Measurements from ENCODE around the gene KRTAP10-1.
"Not testable (repeated sequence)": the region's sequence is repeated elsewhere in the genome, so short reads cannot be mapped to it uniquely, and the experiment has no call there.

KRTAP10-1 gene

GRCh38 chr21:44564099-44564498 is 24.1 kb upstream of the KRTAP10-1 start:
- H4K91ac ChIP-seq (ENCODE audit: low read depth, low read length) = no peak overlapping the region
- H3K4me2 ChIP-seq (ENCODE audit: low read length) = no peak overlapping the region
- no peak overlapping the region for H2AFZ ChIP-seq (ENCODE audit: insufficient read depth, low read length, poor library complexity)
- H3K27ac ChIP-seq (ENCODE audit: low read depth, low read length) = no peak overlapping the region
- no peak overlapping the region for H4K12ac ChIP-seq (ENCODE audit: low read depth, low read length)
- no peaks in the 10 kb centered on the region for H3K36me3 ChIP-seq (ENCODE audit: control insufficient read depth in 1 of 2, insufficient read depth in 2 of 2, low read length in 2 of 2)
- peaks cover 2% of the 10 kb centered on the region for H3K9me3 ChIP-seq (ENCODE audit: insufficient read depth, low read depth, low read length)
- H3K14ac ChIP-seq (ENCODE audit: low read length) = no peak overlapping the region
- DNase-seq = no peak
- WGBS (ENCODE audit: extremely low coverage, insufficient coverage, insufficient read length) = no CpG with 5 or more reads among the region's 1 CpG
- no peaks in the 10 kb centered on the region for H3K79me2 ChIP-seq (ENCODE audit: control insufficient read depth, insufficient read depth, low read length, poor library complexity)
- no peaks in the 10 kb centered on the region for H3K79me1 ChIP-seq (ENCODE audit: low read length)
- no peaks in the 10 kb centered on the region for H3K4me1 ChIP-seq (ENCODE audit: control insufficient read depth in 1 of 2, insufficient read depth in 2 of 2, low read length in 2 of 2)
- no peak overlapping the region for H3K18ac ChIP-seq (ENCODE audit: low read length)
- no peak overlapping the region for H3K23ac ChIP-seq (ENCODE audit: low read length)
- no peaks in the 10 kb centered on the region for H3K27me3 ChIP-seq (ENCODE audit: insufficient read depth, low read length)
- no peak overlapping the region for H3K9ac ChIP-seq (ENCODE audit: low read length)
- H3K4me3 ChIP-seq (ENCODE audit: low read depth, low read length) = no peak overlapping the region
- no peak overlapping the region for H4K8ac ChIP-seq (ENCODE audit: low read depth, low read length)
- no peak overlapping the region for H2BK120ac ChIP-seq (ENCODE audit: insufficient read depth, low read length, poor library complexity)
- H2AK5ac ChIP-seq (ENCODE audit: low read length) = no peak overlapping the region
- no peak overlapping the region for H2BK5ac ChIP-seq (ENCODE audit: low read depth, low read length, poor library complexity)
- H2BK12ac ChIP-seq (ENCODE audit: low read length) = no peak overlapping the region
- H3K4ac ChIP-seq (ENCODE audit: low read depth, low read length) = no peak overlapping the region

GRCh38 chr21:44558695-44559094 is 18.7 kb upstream of the KRTAP10-1 start, which contains the start of gene KRTAP10-3:
Gene KRTAP10-3, minus strand, starts transcription at chr21:44558795. Its CDS starts 80 bp downstream, at chr21:44558715.
- no peak within 1 kb of the TSS for H2BK12ac ChIP-seq (ENCODE audit: low read length)
- H3K36me3 ChIP-seq (ENCODE audit: control insufficient read depth in 1 of 2, insufficient read depth in 2 of 2, low read length in 2 of 2) = no peaks in the 10 kb centered on the region
- no CpG with 5 or more reads among the region's 5 CpGs for WGBS (ENCODE audit: extremely low coverage, insufficient coverage, insufficient read length)
- no peak within 1 kb of the TSS for H4K91ac ChIP-seq (ENCODE audit: low read depth, low read length)
- H3K9ac ChIP-seq (ENCODE audit: low read length) = no peak within 1 kb of the TSS
- H3K27ac ChIP-seq (ENCODE audit: low read depth, low read length) = no peak within 1 kb of the TSS
- no peak within 1 kb of the TSS for H2BK120ac ChIP-seq (ENCODE audit: insufficient read depth, low read length, poor library complexity)
- H2AK5ac ChIP-seq (ENCODE audit: low read length) = no peak within 1 kb of the TSS
- H3K4me1 ChIP-seq (ENCODE audit: control insufficient read depth in 1 of 2, insufficient read depth in 2 of 2, low read length in 2 of 2) = no peaks in the 10 kb centered on the region
- H3K27me3 ChIP-seq (ENCODE audit: insufficient read depth, low read length) = no peaks in the 10 kb centered on the region
- H3K4ac ChIP-seq (ENCODE audit: low read depth, low read length) = no peak within 1 kb of the TSS
- H3K4me2 ChIP-seq (ENCODE audit: low read length) = no peak within 1 kb of the TSS
- no peaks in the 10 kb centered on the region for H3K79me2 ChIP-seq (ENCODE audit: control insufficient read depth, insufficient read depth, low read length, poor library complexity)
- no peak for DNase-seq
- H3K9me3 ChIP-seq (ENCODE audit: insufficient read depth, low read depth, low read length) = peaks cover 2% of the 10 kb centered on the region
- no peak within 1 kb of the TSS for H2AFZ ChIP-seq (ENCODE audit: insufficient read depth, low read length, poor library complexity)
- H3K14ac ChIP-seq (ENCODE audit: low read length) = no peak within 1 kb of the TSS
- no peak within 1 kb of the TSS for H3K18ac ChIP-seq (ENCODE audit: low read length)
- no peak within 1 kb of the TSS for H4K12ac ChIP-seq (ENCODE audit: low read depth, low read length)
- no peak within 1 kb of the TSS for H3K4me3 ChIP-seq (ENCODE audit: low read depth, low read length)
- no peak within 1 kb of the TSS for H2BK5ac ChIP-seq (ENCODE audit: low read depth, low read length, poor library complexity)
- no peak within 1 kb of the TSS for H4K8ac ChIP-seq (ENCODE audit: low read depth, low read length)
- no peak within 1 kb of the TSS for H3K23ac ChIP-seq (ENCODE audit: low read length)
- H3K79me1 ChIP-seq (ENCODE audit: low read length) = no peaks in the 10 kb centered on the region

GRCh38 chr21:44558329-44558675 is 18.3 kb upstream of the KRTAP10-1 start:
- not testable (repeated sequence) for H3K4ac ChIP-seq (ENCODE audit: low read depth, low read length); H3K9me3 ChIP-seq (ENCODE audit: insufficient read depth, low read depth, low read length); DNase-seq; H3K9ac ChIP-seq (ENCODE audit: low read length); H3K27ac ChIP-seq (ENCODE audit: low read depth, low read length); H2BK12ac ChIP-seq (ENCODE audit: low read length); H2BK5ac ChIP-seq (ENCODE audit: low read depth, low read length, poor library complexity); H3K36me3 ChIP-seq (ENCODE audit: control insufficient read depth in 1 of 2, insufficient read depth in 2 of 2, low read length in 2 of 2); H2AK5ac ChIP-seq (ENCODE audit: low read length); H3K14ac ChIP-seq (ENCODE audit: low read length); H3K4me1 ChIP-seq (ENCODE audit: control insufficient read depth in 1 of 2, insufficient read depth in 2 of 2, low read length in 2 of 2); H3K4me2 ChIP-seq (ENCODE audit: low read length); H2AFZ ChIP-seq (ENCODE audit: insufficient read depth, low read length, poor library complexity); H3K18ac ChIP-seq (ENCODE audit: low read length); H4K91ac ChIP-seq (ENCODE audit: low read depth, low read length); H3K4me3 ChIP-seq (ENCODE audit: low read depth, low read length); H2BK120ac ChIP-seq (ENCODE audit: insufficient read depth, low read length, poor library complexity); H3K27me3 ChIP-seq (ENCODE audit: insufficient read depth, low read length); H4K12ac ChIP-seq (ENCODE audit: low read depth, low read length); H3K23ac ChIP-seq (ENCODE audit: low read length); H4K8ac ChIP-seq (ENCODE audit: low read depth, low read length); H3K79me1 ChIP-seq (ENCODE audit: low read length); H3K79me2 ChIP-seq (ENCODE audit: control insufficient read depth, insufficient read depth, low read length, poor library complexity)
- no CpG with 5 or more reads among the region's 10 CpGs for WGBS (ENCODE audit: extremely low coverage, insufficient coverage, insufficient read length)

DNA sequence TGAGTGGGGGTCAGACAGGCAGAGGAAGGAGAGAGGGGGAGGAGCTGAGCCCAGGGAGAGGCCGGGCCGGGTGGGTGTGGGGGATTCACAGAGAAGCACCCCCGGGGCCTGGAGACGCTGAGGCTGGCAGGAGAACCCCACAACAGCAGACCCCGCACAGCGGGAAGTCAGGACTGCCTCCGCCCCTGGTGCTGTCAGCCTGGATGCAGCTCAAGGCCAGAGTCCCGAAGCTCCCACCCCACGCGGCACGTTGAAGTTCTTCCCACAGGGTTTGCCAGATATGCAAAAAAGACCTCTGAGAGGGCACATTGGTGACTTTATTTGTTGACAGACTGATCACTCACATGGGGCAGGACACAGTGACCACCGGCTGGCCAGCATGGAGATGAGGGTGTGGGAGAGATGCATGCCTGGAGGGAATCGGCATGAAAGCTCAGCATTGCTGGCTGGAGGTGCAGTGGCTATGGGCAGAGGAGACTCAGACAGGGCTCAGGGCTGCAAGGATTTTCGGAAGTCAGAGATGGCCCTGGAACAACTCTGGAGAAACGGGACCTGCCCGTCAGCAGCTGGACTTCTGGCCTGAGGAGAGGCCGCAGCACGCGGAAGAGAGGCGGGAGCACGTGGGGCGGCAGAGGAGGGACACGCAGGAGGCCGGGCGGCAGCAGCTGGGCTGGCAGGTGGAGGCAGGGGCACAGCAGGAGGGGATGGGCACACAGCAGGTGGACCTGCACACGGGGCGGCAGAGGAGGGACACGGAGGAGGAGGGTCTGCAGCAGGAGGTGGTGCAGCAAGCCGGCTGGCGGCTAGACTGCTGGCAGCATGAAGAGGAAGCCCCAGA is 17.7 kb upstream of the KRTAP10-1 start:
- H4K8ac ChIP-seq (ENCODE audit: low read depth, low read length) = no peak overlapping the region
- no peak overlapping the region for H2BK5ac ChIP-seq (ENCODE audit: low read depth, low read length, poor library complexity)

More for the DNA sequence above, 17.7 kb upstream of the KRTAP10-1 start:
- Histone ChIP-seq H3K14ac (ENCODE audit: low read length) (no peak overlapping the region), H3K18ac (ENCODE audit: low read length) (no peak overlapping the region), H3K27ac (ENCODE audit: low read depth, low read length) (no peak overlapping the region), H2BK120ac (ENCODE audit: insufficient read depth, low read length, poor library complexity) (no peak overlapping the region), H3K79me2 (ENCODE audit: control insufficient read depth, insufficient read depth, low read length, poor library complexity) (no peaks in the 10 kb centered on the region), H2BK12ac (ENCODE audit: low read length) (no peak overlapping the region), H2AK5ac (ENCODE audit: low read length) (no peak overlapping the region), H4K12ac (ENCODE audit: low read depth, low read length) (no peak overlapping the region), H3K9ac (ENCODE audit: low read length) (no peak overlapping the region), H4K91ac (ENCODE audit: low read depth, low read length) (no peak overlapping the region), H3K23ac (ENCODE audit: low read length) (no peak overlapping the region), H3K79me1 (ENCODE audit: low read length) (no peaks in the 10 kb centered on the region), H3K4me2 (ENCODE audit: low read length) (no peak overlapping the region), H3K4me1 (ENCODE audit: control insufficient read depth in 1 of 2, insufficient read depth in 2 of 2, low read length in 2 of 2) (no peaks in the 10 kb centered on the region), H3K4me3 (ENCODE audit: low read depth, low read length) (no peak overlapping the region), H3K36me3 (ENCODE audit: control insufficient read depth in 1 of 2, insufficient read depth in 2 of 2, low read length in 2 of 2) (no peaks in the 10 kb centered on the region), H3K9me3 (ENCODE audit: insufficient read depth, low read depth, low read length) (peaks cover 2% of the 10 kb centered on the region), H2AFZ (ENCODE audit: insufficient read depth, low read length, poor library complexity) (no peak overlapping the region), H3K4ac (ENCODE audit: low read depth, low read length) (no peak overlapping the region), H3K27me3 (ENCODE audit: insufficient read depth, low read length) (no peaks in the 10 kb centered on the region)
- no CpG with 5 or more reads among the region's 30 CpGs for WGBS (ENCODE audit: extremely low coverage, insufficient coverage, insufficient read length)
- no peak for DNase-seq
